Measurements from ENCODE around the gene SH3RF3. TPM values are rescaled to one million over a fixed set of nuclear protein-coding genes. Genes with fewer than 3 reads are reported as not detected.

SH3RF3 gene
- total RNA-seq, 1 donor from 2014 or later, result 10.8 TPM

DNA sequence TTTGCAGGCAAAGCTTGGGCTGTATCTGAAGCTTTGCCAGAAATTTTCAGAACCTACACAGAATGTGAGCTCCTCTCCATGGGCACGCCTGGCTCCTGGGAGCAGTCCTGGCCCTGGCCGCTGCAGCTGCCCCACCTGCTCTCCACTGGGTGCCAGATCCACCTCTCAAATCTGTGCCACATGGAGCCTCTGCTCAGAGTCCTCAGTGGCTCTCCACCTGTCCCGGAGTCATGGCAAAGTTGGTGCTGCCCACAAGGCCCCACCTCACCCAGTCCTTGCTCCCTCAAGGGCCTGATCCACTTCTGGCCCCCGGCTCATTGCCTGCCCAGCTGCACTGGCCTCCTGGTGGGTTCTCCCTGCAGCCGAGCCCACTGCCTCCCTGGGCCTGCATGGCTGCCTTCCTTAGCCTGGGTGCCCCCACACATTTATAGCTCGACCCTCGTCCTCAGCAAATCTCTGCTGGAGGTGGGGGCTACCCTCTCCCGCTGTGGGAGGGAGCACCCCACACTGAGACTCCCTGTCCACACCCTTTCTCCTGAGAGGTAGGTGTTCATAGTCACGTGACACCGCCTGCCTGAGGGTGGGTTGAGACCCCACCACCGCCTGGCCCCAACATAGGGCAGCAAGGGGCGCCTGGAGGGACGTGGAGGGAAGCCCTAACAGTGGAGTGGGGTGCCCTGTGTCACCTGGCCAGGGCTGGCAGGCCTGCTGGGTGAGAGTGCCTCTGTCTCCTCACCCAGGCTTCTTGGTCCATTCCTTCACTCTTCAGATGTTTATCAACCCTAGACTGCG, 224.1 kb downstream of the SH3RF3 start:
- intact Hi-C loops (cut with DNase I), result no loop called here
- peak; percentile 52 to 91 for DNase-seq (ENCODE audit: extremely low spot score in 2 of 2)
- Histone ChIP-seq H3K4me3 (no peak overlapping the region), H3K4me1 (peaks cover 47% of the 10 kb centered on the region), H3K9me3 (no peaks in the 10 kb centered on the region), H3K36me3 (no peaks in the 10 kb centered on the region), H3K27ac (no peak overlapping the region), H3K27me3 (no peaks in the 10 kb centered on the region)
- TF ChIP-seq, protein P1, sequence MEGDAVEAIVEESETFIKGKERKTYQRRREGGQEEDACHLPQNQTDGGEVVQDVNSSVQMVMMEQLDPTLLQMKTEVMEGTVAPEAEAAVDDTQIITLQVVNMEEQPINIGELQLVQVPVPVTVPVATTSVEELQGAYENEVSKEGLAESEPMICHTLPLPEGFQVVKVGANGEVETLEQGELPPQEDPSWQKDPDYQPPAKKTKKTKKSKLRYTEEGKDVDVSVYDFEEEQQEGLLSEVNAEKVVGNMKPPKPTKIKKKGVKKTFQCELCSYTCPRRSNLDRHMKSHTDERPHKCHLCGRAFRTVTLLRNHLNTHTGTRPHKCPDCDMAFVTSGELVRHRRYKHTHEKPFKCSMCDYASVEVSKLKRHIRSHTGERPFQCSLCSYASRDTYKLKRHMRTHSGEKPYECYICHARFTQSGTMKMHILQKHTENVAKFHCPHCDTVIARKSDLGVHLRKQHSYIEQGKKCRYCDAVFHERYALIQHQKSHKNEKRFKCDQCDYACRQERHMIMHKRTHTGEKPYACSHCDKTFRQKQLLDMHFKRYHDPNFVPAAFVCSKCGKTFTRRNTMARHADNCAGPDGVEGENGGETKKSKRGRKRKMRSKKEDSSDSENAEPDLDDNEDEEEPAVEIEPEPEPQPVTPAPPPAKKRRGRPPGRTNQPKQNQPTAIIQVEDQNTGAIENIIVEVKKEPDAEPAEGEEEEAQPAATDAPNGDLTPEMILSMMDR (IDR thresholded peaks at IDR 0.05), result no peak
- no peak for TF ChIP-seq POLR2AphosphoS5 (IDR thresholded peaks at IDR 0.05; ENCODE audit: insufficient read depth in 1 of 2, low read depth in 1 of 2)
- no peak for TF ChIP-seq POLR2A (IDR thresholded peaks at IDR 0.05)

DNA sequence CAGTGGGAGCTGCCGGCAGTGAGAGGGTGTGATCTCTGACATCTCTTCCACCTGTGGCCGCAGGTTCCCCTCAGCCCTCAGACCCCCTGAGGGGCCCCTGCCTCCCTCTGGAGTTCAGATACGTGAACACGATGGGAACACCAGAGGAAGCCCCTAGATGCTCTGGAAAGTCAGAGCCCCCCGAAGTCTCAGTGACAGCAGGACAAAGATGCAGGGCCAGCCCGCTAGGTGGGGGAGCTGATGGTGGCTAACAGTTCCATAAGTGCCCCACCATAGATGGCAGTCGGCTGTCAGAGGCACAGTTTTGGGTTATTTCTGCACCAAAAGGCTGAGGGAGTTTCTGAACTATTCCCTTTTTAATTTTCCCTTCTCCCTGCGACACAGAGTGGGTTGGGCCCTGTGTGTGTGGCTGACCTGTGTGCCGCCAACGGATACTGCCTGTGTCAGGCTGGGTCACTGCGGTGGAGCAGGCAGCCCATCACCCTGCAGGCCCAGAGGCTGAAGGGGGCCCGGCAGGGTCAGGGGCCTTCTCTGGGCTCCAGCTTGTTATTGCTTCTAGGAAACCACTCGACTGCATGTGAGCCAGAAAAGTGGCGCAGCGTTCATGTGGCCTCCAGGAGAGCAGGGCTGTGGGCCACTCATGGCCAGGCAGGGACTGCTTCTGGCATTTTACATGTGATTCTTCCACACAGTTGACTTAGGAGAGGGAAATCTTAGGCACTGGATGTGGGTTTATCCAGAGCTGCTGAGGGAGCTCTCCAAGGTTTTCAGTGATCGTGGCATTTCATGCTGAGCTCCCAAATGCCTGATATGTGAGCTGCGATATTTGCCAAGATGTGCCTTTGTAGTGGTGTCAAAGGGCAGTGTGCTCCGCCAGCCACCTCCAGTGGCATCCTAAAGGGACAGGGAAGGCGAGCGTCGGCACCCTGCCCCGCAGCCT, 225.1 kb downstream of the SH3RF3 start:
- Histone ChIP-seq H3K27me3 (no peaks in the 10 kb centered on the region), H3K9me3 (no peaks in the 10 kb centered on the region), H3K27ac (no peak overlapping the region), H3K4me1 (peaks cover 37% of the 10 kb centered on the region), H3K4me3 (no peak overlapping the region), H3K36me3 (no peaks in the 10 kb centered on the region)
- DNase-seq (ENCODE audit: extremely low spot score in 2 of 2), result peak; percentile 49 to 52
- intact Hi-C loops (cut with DNase I), result no loop called here
- TF ChIP-seq, protein P1 (IDR thresholded peaks at IDR 0.05), result no peak
- TF ChIP-seq POLR2AphosphoS5 (IDR thresholded peaks at IDR 0.05; ENCODE audit: insufficient read depth in 1 of 2, low read depth in 1 of 2) (no peak), POLR2A (IDR thresholded peaks at IDR 0.05) (no peak)

DNA sequence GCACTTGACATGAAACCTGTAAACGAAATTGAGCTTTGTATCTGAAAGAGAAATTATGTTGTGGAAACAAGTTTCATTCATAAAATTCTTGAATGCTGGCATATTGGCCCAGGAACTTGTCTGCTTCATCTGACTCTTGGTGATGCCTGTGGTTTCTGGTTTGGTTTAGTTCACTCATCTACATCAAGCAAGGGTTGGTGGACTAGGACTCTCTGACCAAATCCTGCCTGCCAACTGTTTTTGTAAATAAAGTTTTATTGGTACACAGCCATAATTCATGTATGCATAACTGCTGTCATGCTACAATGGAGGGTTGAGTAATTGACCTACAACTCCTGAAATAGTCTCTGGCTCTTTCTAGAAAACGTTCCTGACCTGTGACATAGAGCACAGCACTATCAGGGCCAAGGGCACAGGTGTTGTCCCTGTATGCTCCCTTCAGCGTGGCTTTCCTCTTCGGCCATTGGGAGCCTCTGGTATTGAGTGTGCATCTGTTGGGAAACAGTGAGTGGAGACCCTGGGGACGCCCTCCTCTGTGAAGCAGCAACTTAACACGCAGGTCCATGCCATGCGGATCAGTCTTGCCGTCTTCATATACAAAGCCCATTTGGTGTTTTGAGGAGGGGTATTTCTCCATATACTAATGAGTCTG, 226.3 kb downstream of the SH3RF3 start:
- no peaks in the 10 kb centered on the region for H3K36me3 ChIP-seq
- H3K4me3 ChIP-seq, result no peak overlapping the region
- H3K4me1 ChIP-seq, result peaks cover 25% of the 10 kb centered on the region
- peak; percentile 61 to 62 for DNase-seq (ENCODE audit: extremely low spot score in 2 of 2)
- H3K27me3 ChIP-seq, result no peaks in the 10 kb centered on the region
- intact Hi-C loops (cut with DNase I), result no loop called here
- H3K27ac ChIP-seq, result no peak overlapping the region
- TF ChIP-seq, protein P1 (IDR thresholded peaks at IDR 0.05), result no peak
- TF ChIP-seq POLR2AphosphoS5 (IDR thresholded peaks at IDR 0.05; ENCODE audit: insufficient read depth in 1 of 2, low read depth in 1 of 2), result no peak
- no peak for TF ChIP-seq POLR2A (IDR thresholded peaks at IDR 0.05)
- no peaks in the 10 kb centered on the region for H3K9me3 ChIP-seq

DNA sequence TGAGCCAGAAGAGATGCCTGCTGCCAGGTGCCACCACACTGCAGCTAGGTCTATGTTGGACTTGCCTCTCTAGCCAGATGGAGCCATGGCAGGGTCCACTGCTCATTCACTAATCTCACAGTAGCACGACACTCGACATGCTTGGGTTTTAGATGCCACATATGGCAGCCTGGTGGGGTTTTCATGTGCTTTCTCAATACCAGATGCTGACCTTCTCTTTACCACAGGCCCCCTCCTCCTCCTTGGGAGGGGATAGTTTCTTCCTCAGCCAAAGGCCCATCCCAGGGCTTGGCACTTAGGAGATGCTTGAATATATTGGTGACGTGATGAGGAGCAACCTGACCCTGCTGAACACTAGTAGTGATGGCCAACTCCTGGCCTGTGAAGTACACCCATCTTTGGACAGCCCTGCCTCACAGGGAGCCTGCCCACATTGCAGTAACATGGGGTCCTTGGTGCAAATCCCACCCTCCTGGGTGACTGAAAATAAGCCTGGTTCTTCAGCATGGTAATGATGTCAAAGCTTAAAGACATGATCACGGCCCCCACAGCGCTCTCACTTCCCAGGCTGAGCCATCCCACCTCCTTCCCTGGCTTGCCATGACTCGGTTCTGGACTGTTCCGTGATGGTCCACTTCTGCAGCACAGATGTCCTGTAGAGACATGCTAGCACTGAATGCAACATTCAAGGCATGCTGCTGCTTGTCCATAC, 227.5 kb downstream of the SH3RF3 start:
- DNase-seq (ENCODE audit: extremely low spot score in 2 of 2), result peak; percentile 49 to 74
- no peaks in the 10 kb centered on the region for H3K27me3 ChIP-seq
- H3K27ac ChIP-seq, result no peak overlapping the region
- H3K4me1 ChIP-seq, result peaks cover 13% of the 10 kb centered on the region
- H3K36me3 ChIP-seq, result no peaks in the 10 kb centered on the region
- TF ChIP-seq POLR2A (IDR thresholded peaks at IDR 0.05) (no peak), POLR2AphosphoS5 (IDR thresholded peaks at IDR 0.05; ENCODE audit: insufficient read depth in 1 of 2, low read depth in 1 of 2) (no peak)
- TF ChIP-seq, protein P1 (IDR thresholded peaks at IDR 0.05), result no peak
- intact Hi-C loops (cut with DNase I), result no loop called here
- no peaks in the 10 kb centered on the region for H3K9me3 ChIP-seq
- no peak overlapping the region for H3K4me3 ChIP-seq

Measured in vagina (tissue), 2 donors.